K562 (cell line): Measurements from ENCODE around the gene MCL1. TPM values are rescaled to one million over a fixed set of nuclear protein-coding genes. Genes with fewer than 3 reads are reported as not detected.

Experiments used
- ATF7 ChIP-seq: fragments of 450-650 bp; IDR thresholded peaks from 2 replicates; pipeline ENCODE4 v1.7.1; 2014; ENCODE audit warnings: mild to moderate bottlenecking, moderate library complexity
- CEBPG ChIP-seq, 3 experiments: fragments of 200-800 bp in 1 of 3; sonication (Bioruptor generic) in 1 of 3; sonication (generic) in 1 of 3; formaldehyde crosslinking in 1 of 3; IDR thresholded peaks in 2 of 3; conservative IDR thresholded peaks in 1 of 3; 2 replicates each; pipeline versions ENCODE4 v1.6.1 to v1.8.0; 2016 to 2022; ENCODE audit warnings: missing compliant biosample characterization in 2 of 3, missing genetic modification characterization in 2 of 3, mild to moderate bottlenecking in 1 of 3, missing genetic modification reagents in 1 of 3
- CGGBP1 ChIP-seq: fragments of 250-450 bp; sonication (Bioruptor Pico); IDR thresholded peaks from 2 replicates; pipeline ENCODE4 v1.9.0; 2021; ENCODE audit warnings: mild to moderate bottlenecking
- MAZ ChIP-seq, 2 experiments: fragments of 450-650 bp in 1 of 2; sonication (generic) in 1 of 2; formaldehyde crosslinking; IDR thresholded peaks in 1 of 2; conservative IDR thresholded peaks in 1 of 2; 2 replicates each; pipeline versions ENCODE4 v1.4.0 to v1.5.0; 2020; ENCODE audit warnings: mild to moderate bottlenecking in 1 of 2, missing genetic modification reagents in 1 of 2
- SRSF7 ChIP-seq: fragments of 200-400 bp; formaldehyde crosslinking; optimal IDR thresholded peaks from 2 replicates; pipeline ENCODE3; 2017; ENCODE audit warnings: mild to moderate bottlenecking, low read depth, low read length
- TAL1 ChIP-seq: fragments of 450-650 bp; IDR thresholded peaks from 2 replicates; pipeline ENCODE4 v1.6.1; 2016; ENCODE audit warnings: mild to moderate bottlenecking
- TCFL5 ChIP-seq: fragments of 250-450 bp; sonication (Bioruptor Pico); conservative IDR thresholded peaks from 2 replicates; pipeline ENCODE4 v1.6.1; 2021; ENCODE audit warnings: mild to moderate bottlenecking, moderate library complexity, matching md5 sums
- TEAD1 ChIP-seq, 2 experiments: fragments of 450-650 bp in 1 of 2; sonication (generic) in 1 of 2; formaldehyde crosslinking; IDR thresholded peaks; 2 replicates each; pipeline versions ENCODE4 v1.4.0 to v1.8.0; 2020 to 2022; ENCODE audit warnings: mild to moderate bottlenecking in 2 of 2, missing genetic modification reagents in 1 of 2
- TSC22D4 ChIP-seq: fragments of 450-650 bp; IDR thresholded peaks from 2 replicates; pipeline ENCODE4 v1.6.1; 2016; ENCODE audit warnings: missing genetic modification characterization, missing biosample characterization, control low read depth
- USF1 ChIP-seq: sonication (generic); formaldehyde crosslinking; IDR thresholded peaks from 2 replicates; pipeline ENCODE4 v1.9.0; 2022; ENCODE audit warnings: mild to moderate bottlenecking, missing genetic modification reagents
- USF2 ChIP-seq: sonication (generic); formaldehyde crosslinking; IDR thresholded peaks from 2 replicates; pipeline ENCODE4 v1.5.0; 2020; ENCODE audit warnings: missing genetic modification reagents
- ZNF143 ChIP-seq: sonication (generic); formaldehyde crosslinking; IDR thresholded peaks from 2 replicates; pipeline ENCODE4 v1.9.0; 2022; ENCODE audit warnings: mild to moderate bottlenecking, missing genetic modification reagents
- ZNF217 ChIP-seq: sonication (generic); formaldehyde crosslinking; IDR thresholded peaks from 2 replicates; pipeline ENCODE4 v1.8.0; 2022; ENCODE audit warnings: mild to moderate bottlenecking, missing genetic modification reagents
- ZNF431 ChIP-seq: sonication (generic); formaldehyde crosslinking; IDR thresholded peaks from 2 replicates; pipeline ENCODE4 v1.8.0; 2022; ENCODE audit warnings: mild to moderate bottlenecking, missing genetic modification reagents
- ZNF589 ChIP-seq: fragments of 200-800 bp; sonication (Bioruptor generic); IDR thresholded peaks from 2 replicates; pipeline ENCODE4 v1.6.1; 2016; ENCODE audit warnings: low read depth, missing genetic modification characterization, missing compliant biosample characterization
- ZNF76 ChIP-seq: fragments of 250-450 bp; sonication (Bioruptor Pico); IDR thresholded peaks from 2 replicates; pipeline ENCODE4 v1.4.0; 2020; ENCODE audit warnings: mild to moderate bottlenecking, moderate library complexity, borderline replicate concordance
- polyA plus RNA-seq, 8 experiments: library from polyadenylated mRNA; depleted of rRNA in 4 of 8; stranded (reverse) in 5 of 8; unstranded in 3 of 8; fragments of >200 nt; fragmentation: Nextera tagmentation in 2 of 8; fragmentation: Illumina TruSeq in 1 of 8; extraction: Ambion mirVana in 2 of 8; extraction: Trizol in 1 of 8; gene quantifications; 2 replicates each; pipeline versions ENCODE4 v1.2.1 to v1.2.3, GENCODE V29; 2011 to 2014; ENCODE audit warnings: inconsistent platforms in 1 of 8, missing spikeins in 1 of 8
- total RNA-seq, 7 experiments: library from RNA; depleted of rRNA in 6 of 7; stranded (reverse); fragments of >200 nt in 6 of 7; fragmentation: Illumina TruSeq in 2 of 7; extraction: Trizol in 2 of 7; gene quantifications; 2 replicates each; pipeline versions ENCODE4 v1.2.1 to v1.2.3, GENCODE V29; 2011 to 2021; ENCODE audit warnings: low replicate concordance in 1 of 7
- TF ChIP-seq, protein P1 (sequence below): sonication (generic); formaldehyde crosslinking; IDR thresholded peaks from 2 replicates; pipeline ENCODE4 v1.8.0; 2023; ENCODE audit warnings: mild to moderate bottlenecking, missing genetic modification reagents
- TF ChIP-seq, protein P2 (sequence below): sonication (generic); formaldehyde crosslinking; IDR thresholded peaks from 2 replicates; pipeline ENCODE4 v1.9.0; 2022; ENCODE audit warnings: mild to moderate bottlenecking, missing genetic modification reagents
- TF ChIP-seq, protein P3 (sequence below): fragments of 250-450 bp; sonication (Bioruptor Pico); IDR thresholded peaks from 2 replicates; pipeline ENCODE4 v1.5.0; 2021; ENCODE audit warnings: mild to moderate bottlenecking, moderate library complexity

Gene MCL1
- total and polyA plus RNA-seq, 9 of the 15 experiments (the other 6 are each of a cell fraction or from before 2014, with no cell fraction given), result 27.1 to 224 (median 138) TPM

DNA sequence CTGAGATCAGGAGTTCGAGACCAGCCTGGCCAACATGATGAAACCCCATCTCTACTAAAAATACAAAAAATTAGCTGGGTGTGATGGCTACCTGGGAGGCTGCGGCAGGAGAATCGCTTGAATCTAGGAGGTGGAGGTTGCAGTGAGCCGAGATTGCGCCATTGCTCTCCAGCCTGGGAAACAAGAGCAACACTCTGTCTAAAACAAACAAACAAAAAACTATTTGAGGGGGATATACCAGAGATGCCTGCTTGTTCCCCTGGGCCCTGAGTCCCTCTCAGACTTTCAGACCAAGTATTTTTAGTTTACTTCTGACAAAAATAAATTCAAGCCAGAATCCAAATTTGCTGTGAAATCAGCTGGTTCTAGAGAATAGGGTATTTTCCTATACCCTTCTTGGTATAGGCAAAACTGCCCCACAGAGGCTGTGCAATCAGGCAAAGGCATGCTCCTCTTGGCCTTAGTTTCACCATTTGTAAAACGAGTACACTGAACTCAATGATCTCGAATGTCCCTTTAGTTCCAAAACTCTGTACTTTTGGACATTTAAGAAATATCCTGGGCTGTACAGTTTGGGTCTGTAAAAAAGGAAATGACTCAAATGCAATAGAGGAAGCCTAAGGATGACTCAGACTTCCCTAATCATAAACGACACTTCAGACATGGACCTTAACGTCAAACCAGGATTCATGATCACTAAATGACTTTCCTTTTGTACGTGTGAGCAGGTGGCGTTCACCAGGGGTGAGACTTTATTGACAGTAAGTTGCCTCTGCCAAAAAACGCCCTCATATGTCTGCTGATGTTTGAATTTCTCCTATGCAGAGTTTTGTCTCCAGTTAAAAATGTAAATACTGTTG is 33.9 kb upstream of the MCL1 start (continued):
- peak; percentile 88 for TF ChIP-seq ZNF589 (CRISPR knock-in tag)
- TF ChIP-seq, protein P1, sequence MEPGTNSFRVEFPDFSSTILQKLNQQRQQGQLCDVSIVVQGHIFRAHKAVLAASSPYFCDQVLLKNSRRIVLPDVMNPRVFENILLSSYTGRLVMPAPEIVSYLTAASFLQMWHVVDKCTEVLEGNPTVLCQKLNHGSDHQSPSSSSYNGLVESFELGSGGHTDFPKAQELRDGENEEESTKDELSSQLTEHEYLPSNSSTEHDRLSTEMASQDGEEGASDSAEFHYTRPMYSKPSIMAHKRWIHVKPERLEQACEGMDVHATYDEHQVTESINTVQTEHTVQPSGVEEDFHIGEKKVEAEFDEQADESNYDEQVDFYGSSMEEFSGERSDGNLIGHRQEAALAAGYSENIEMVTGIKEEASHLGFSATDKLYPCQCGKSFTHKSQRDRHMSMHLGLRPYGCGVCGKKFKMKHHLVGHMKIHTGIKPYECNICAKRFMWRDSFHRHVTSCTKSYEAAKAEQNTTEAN (CRISPR knock-in tag), result no peak
- TF ChIP-seq TCFL5 (CRISPR knock-in tag), result no peak
- TF ChIP-seq ATF7, result peak; percentile 79
- TF ChIP-seq USF2 (CRISPR knock-in tag), result no peak
- peak in 1 of 2 experiments; percentile 26; a peak in 1 of 4 replicates for TF ChIP-seq TEAD1 (CRISPR knock-in tag; IDR thresholded peaks at IDR 0.05)
- peak in 1 of 2 experiments; percentile 69; a peak in 1 of 4 replicates for TF ChIP-seq MAZ (CRISPR knock-in tag; conservative IDR thresholded peaks at IDR 0.05 in 1 of 2, IDR thresholded peaks at IDR 0.05 in 1 of 2)
- TF ChIP-seq, protein P2, sequence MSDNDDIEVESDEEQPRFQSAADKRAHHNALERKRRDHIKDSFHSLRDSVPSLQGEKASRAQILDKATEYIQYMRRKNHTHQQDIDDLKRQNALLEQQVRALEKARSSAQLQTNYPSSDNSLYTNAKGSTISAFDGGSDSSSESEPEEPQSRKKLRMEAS (CRISPR knock-in tag), result no peak
- TF ChIP-seq CEBPG (CRISPR knock-in tag; IDR thresholded peaks at IDR 0.05), result peak; percentile 49
- peak; percentile 41 to 72 for TF ChIP-seq CEBPG (tag; conservative IDR thresholded peaks at IDR 0.05 in 1 of 2, IDR thresholded peaks at IDR 0.05 in 1 of 2)
- TF ChIP-seq ZNF431, result no peak
- no peak for TF ChIP-seq ZNF217 (CRISPR knock-in tag)
- no peak for TF ChIP-seq TSC22D4 (tag)
- TF ChIP-seq CGGBP1 (CRISPR knock-in tag), result no peak
- TF ChIP-seq, protein P3, sequence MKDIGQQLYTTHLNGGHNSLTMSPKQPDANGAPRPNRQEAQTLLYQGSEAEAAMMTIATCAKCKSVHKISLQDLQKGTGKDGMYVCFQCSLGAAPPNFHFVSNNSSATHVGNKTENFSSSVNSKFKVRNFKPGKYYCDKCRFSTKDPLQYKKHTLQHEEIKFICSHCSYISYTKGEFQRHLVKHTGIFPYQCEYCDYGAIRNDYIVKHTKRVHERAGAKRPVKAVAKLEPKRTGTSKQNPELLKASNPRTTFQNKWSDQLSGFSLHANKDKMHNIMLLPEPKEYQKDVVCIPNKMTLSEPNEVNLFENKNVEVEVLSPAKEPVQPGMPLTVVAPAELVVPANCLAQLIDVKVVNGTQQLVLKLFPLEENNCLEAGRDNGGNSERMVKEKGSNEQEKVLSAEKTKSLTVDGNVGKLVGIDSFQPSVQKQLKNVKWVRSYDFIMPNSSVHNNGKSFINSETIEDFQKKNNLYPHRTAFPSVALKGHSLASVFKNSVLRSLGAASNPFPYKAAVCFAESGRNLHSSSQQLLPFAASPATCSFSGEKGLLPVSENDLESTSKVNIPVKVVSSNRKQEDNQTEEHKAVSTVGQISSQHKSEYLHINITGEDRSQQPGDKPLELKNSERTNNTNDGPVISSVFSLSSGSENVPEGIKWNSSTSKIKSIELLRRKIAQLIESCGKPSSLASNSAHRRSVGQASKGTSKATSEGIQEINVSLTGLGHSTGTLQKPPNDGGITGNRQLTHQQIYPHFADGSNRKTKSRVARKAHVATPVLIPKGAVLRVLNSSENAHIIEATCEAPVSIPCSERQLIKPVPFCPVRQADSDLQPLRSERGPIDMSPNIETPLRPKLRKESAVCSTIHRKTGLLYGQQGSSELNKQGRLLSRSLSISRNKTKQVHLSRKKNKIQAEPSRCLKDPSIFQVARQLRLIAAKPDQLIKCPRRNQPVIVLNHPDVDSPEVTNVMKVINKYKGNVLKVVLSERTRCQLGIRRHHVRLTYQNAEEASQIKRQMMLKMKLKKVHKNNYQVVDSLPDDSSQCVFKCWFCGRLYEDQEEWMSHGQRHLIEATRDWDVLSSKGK (CRISPR knock-in tag), result no peak
- TF ChIP-seq TAL1, result no peak; the same call in 1 of the 2 replicates
- TF ChIP-seq ZNF143 (CRISPR knock-in tag), result no peak
- TF ChIP-seq ZNF76 (CRISPR knock-in tag), result no peak; the same call in 1 of the 2 replicates
- no peak for TF ChIP-seq USF1 (CRISPR knock-in tag)
- no peak for TF ChIP-seq SRSF7
